Measurements from ENCODE around the gene SOX3. TPM values are rescaled to one million over a fixed set of nuclear protein-coding genes. Genes with fewer than 3 reads are reported as not detected.

SOX3 gene
- total RNA-seq, 1 donor from 2014 or later: not detected

GRCh38 chrX:140467211-140467610, 37.7 kb downstream of the SOX3 start:
- no peaks in the 10 kb centered on the region for H3K9me3 ChIP-seq
- intact Hi-C loops (cut with DNase I): no loop called here
- no peaks in the 10 kb centered on the region for H3K4me1 ChIP-seq
- no peak overlapping the region for H3K4me3 ChIP-seq
- ATAC-seq (no peak), DNase-seq (no peak)
- TF ChIP-seq CTCF (IDR thresholded peaks at IDR 0.05): no peak
- H3K27me3 ChIP-seq: no peaks in the 10 kb centered on the region
- no peaks in the 10 kb centered on the region for H3K36me3 ChIP-seq
- H3K27ac ChIP-seq: no peak overlapping the region

Other genes with a start within 250 kb of the SOX3 start
- 221 TPM for gene LINC00632, start 204.7 kb upstream of the SOX3 start, total RNA-seq

All from upper lobe of right lung (tissue), 1 donor.